A549 (cell line): Measurements from ENCODE around the gene AFG1L. TPM values are rescaled to one million over a fixed set of nuclear protein-coding genes. Genes with fewer than 3 reads are reported as not detected.

Source experiments
- ATAC-seq, 2 experiments: fragments of 200-7000 bp in 1 of 2; fragments of >200 bp in 1 of 2; cut with Nextera tagmentation in 1 of 2; cut with Tn5 transposase in 1 of 2; 3 replicates each; pipeline versions ENCODE4 v1.8.0 to v1.9.1; 2018 to 2020; ENCODE audit warnings: mild to moderate bottlenecking in 1 of 2, moderate library complexity in 1 of 2
- CTCF ChIA-PET: fragments of 300-600 bp; sonication (Branson Sonifier 250); formaldehyde crosslinking; extraction: SDS; loops from one replicate; lab custom pipeline; 2021; ENCODE audit warnings: antibody characterized with exemption, inconsistent platforms; lab: Yijun Ruan, JAX
- POLR2A ChIA-PET: fragments of 350-600 bp; formaldehyde crosslinking; extraction: SDS; loops from one replicate; lab custom pipeline; 2021; ENCODE audit warnings: antibody characterized with exemption, inconsistent platforms; lab: Yijun Ruan, JAX
- DNase-seq, 2 experiments: peaks; one replicate each; pipeline versions ENCODE4 v3.0.0 to v3.0.0-alpha.2; 2011 to 2016; ENCODE audit warnings: low read depth in 1 of 2, low spot score in 1 of 2
- FAIRE-seq: peaks from 2 replicates; lab custom pipeline; 2011; peaks lifted over from hg19 to GRCh38; lab: Jason Lieb, UNC
- H3K27ac ChIP-seq, 2 experiments: fragments of >200 bp; sonication (Bioruptor Twin); formaldehyde crosslinking; 3 replicates each; pipeline ENCODE4 v1.5.1; 2016 to 2017
- H3K4me1 ChIP-seq: fragments of >200 bp; sonication (Bioruptor Twin); formaldehyde crosslinking; 3 replicates; pipeline ENCODE4 v1.6.1; 2016
- H3K4me2 ChIP-seq: fragments of >200 bp; sonication (Bioruptor Twin); formaldehyde crosslinking; 3 replicates; pipeline ENCODE4 v1.6.1; 2016
- H3K4me3 ChIP-seq: fragments of >200 bp; sonication (Bioruptor Twin); formaldehyde crosslinking; 3 replicates; pipeline ENCODE4 v1.5.1; 2016
- H3K9me3 ChIP-seq: fragments of >200 bp; sonication (Bioruptor Twin); formaldehyde crosslinking; 3 replicates; pipeline ENCODE4 v1.6.1; 2016
- BHLHE40 ChIP-seq: IDR thresholded peaks from 2 replicates; pipeline ENCODE4 v1.6.1; 2012; ENCODE audit warnings: low read depth, low read length, inconsistent platforms
- CBX8 ChIP-seq: fragments of 200-600 bp; sonication (generic); IDR thresholded peaks from 2 replicates; pipeline ENCODE4 v1.6.1; 2016
- CEBPB ChIP-seq, 2 experiments: fragments of >200 bp in 1 of 2; sonication (Bioruptor Twin) in 1 of 2; formaldehyde crosslinking in 1 of 2; IDR thresholded peaks; 2 replicates each; pipeline ENCODE4 v1.6.1; 2012 to 2016
- CHD4 ChIP-seq: fragments of 200-600 bp; sonication (generic); IDR thresholded peaks from 2 replicates; pipeline ENCODE4 v1.6.1; 2016; ENCODE audit warnings: antibody characterized with exemption, mild to moderate bottlenecking, borderline replicate concordance
- FOSB ChIP-seq: fragments of 250-450 bp; sonication (Bioruptor Pico); IDR thresholded peaks from 2 replicates; pipeline ENCODE4 v1.5.0; 2020; ENCODE audit warnings: mild to moderate bottlenecking, moderate library complexity
- FOSL2 ChIP-seq, 2 experiments: fragments of 450-650 bp in 1 of 2; fragments of >200 bp in 1 of 2; sonication (Bioruptor Twin) in 1 of 2; formaldehyde crosslinking; IDR thresholded peaks; 2 replicates each; pipeline versions ENCODE4 v1.5.0 to v1.6.1; 2016 to 2020; ENCODE audit warnings: mild to moderate bottlenecking in 1 of 2, moderate library complexity in 1 of 2
- GATA3 ChIP-seq: IDR thresholded peaks from 2 replicates; pipeline ENCODE4 v1.6.1; 2012; ENCODE audit warnings: borderline replicate concordance
- HDAC2 ChIP-seq: fragments of 200-600 bp; sonication (generic); IDR thresholded peaks from 2 replicates; pipeline ENCODE4 v1.6.1; 2016
- HOXB5 ChIP-seq: fragments of 250-450 bp; sonication (Bioruptor Pico); IDR thresholded peaks from 2 replicates; pipeline ENCODE4 v1.5.0; 2020; ENCODE audit warnings: mild to moderate bottlenecking, moderate library complexity
- JUNB ChIP-seq: fragments of >200 bp; sonication (Bioruptor Twin); formaldehyde crosslinking; IDR thresholded peaks from 2 replicates; pipeline ENCODE4 v1.6.1; 2016
- MAFK ChIP-seq: fragments of 450-650 bp; IDR thresholded peaks from 2 replicates; pipeline ENCODE4 v1.6.1; 2014; ENCODE audit not compliant: partially characterized antibody
- MAZ ChIP-seq: fragments of 150-350 bp; IDR thresholded peaks from 2 replicates; pipeline ENCODE4 v1.6.1; 2014; ENCODE audit warnings: antibody characterized with exemption, low read depth, low read length, borderline replicate concordance
- NPAS2 ChIP-seq: fragments of 250-450 bp; sonication (Bioruptor Pico); IDR thresholded peaks from 2 replicates; pipeline ENCODE4 v1.8.0; 2022; ENCODE audit warnings: mild to moderate bottlenecking, moderate library complexity, borderline replicate concordance
- PHF8 ChIP-seq: fragments of 200-600 bp; sonication (generic); IDR thresholded peaks from 2 replicates; pipeline ENCODE4 v1.6.1; 2016; ENCODE audit warnings: low read depth, mild to moderate bottlenecking, antibody characterized with exemption, moderate library complexity, borderline replicate concordance
- POLR2A ChIP-seq: IDR thresholded peaks from 2 replicates; pipeline ENCODE4 v1.6.1; 2012; ENCODE audit warnings: mild to moderate bottlenecking, low read length
- POLR2AphosphoS2 ChIP-seq: conservative IDR thresholded peaks from 2 replicates; pipeline ENCODE4 v1.6.1; 2012; ENCODE audit warnings: low read length, improper control_type of control experiment, inconsistent platforms
- RFX5 ChIP-seq: fragments of 450-650 bp; IDR thresholded peaks from 2 replicates; pipeline ENCODE4 v1.7.1; 2014; ENCODE audit warnings: antibody characterized with exemption, mild to moderate bottlenecking, moderate library complexity
- RNF2 ChIP-seq: fragments of 200-600 bp; sonication (generic); IDR thresholded peaks from 2 replicates; pipeline ENCODE4 v1.6.1; 2016; ENCODE audit warnings: low read depth, mild to moderate bottlenecking, antibody characterized with exemption, moderate library complexity, borderline replicate concordance
- SMC3 ChIP-seq: fragments of >200 bp; sonication (Bioruptor Twin); formaldehyde crosslinking; IDR thresholded peaks from 3 replicates; pipeline ENCODE4 v1.6.1; 2018; ENCODE audit warnings: inconsistent platforms
- TFCP2L1 ChIP-seq: fragments of 250-450 bp; sonication (Bioruptor Pico); IDR thresholded peaks from 2 replicates; pipeline ENCODE4 v1.5.0; 2021; ENCODE audit warnings: mild to moderate bottlenecking
- ZFP36 ChIP-seq: fragments of 450-650 bp; IDR thresholded peaks from 2 replicates; pipeline ENCODE4 v1.6.1; 2014; ENCODE audit warnings: borderline replicate concordance; ENCODE audit not compliant: partially characterized antibody
- ZSCAN20 ChIP-seq: fragments of 250-450 bp; sonication (Bioruptor Pico); IDR thresholded peaks from 2 replicates; pipeline ENCODE4 v1.8.0; 2022; ENCODE audit warnings: mild to moderate bottlenecking, moderate library complexity
- WGBS: methylation state at CpG from one replicate; pipeline ENCODE4 v1.1.6; 2017; ENCODE audit errors: missing lambda C conversion rate; 5-methylcytosine and 5-hydroxymethylcytosine counted together
- polyA plus RNA-seq, 4 experiments: library from polyadenylated mRNA; depleted of rRNA in 3 of 4; stranded (reverse); fragments of >200 nt; fragmentation: RNase III in 1 of 4; extraction: RNeasy Plus Mini Kit Qiagen cat#74134 plus additional on column Dnase treatment in 1 of 4; gene quantifications; 2 replicates in 3 of 4; 3 replicates in 1 of 4; pipeline ENCODE4 v1.2.3, GENCODE V29; 2011 to 2017
- TF ChIP-seq, protein P1 (sequence below): IDR thresholded peaks from 2 replicates; pipeline ENCODE4 v1.6.1; 2012
- TF ChIP-seq, protein P2 (sequence below): IDR thresholded peaks from 2 replicates; pipeline ENCODE4 v1.6.1; 2012
- TF ChIP-seq, protein P3 (sequence below): fragments of >200 bp; sonication (Bioruptor Twin); formaldehyde crosslinking; IDR thresholded peaks from 3 replicates; pipeline ENCODE4 v1.6.1; 2016
- TF ChIP-seq, protein P4 (sequence below): fragments of 250-450 bp; sonication (Bioruptor Pico); IDR thresholded peaks from 2 replicates; pipeline ENCODE4 v1.5.0; 2021; ENCODE audit warnings: mild to moderate bottlenecking, moderate library complexity, borderline replicate concordance
- TF ChIP-seq, protein P5 (sequence below): fragments of 250-450 bp; sonication (Bioruptor Pico); IDR thresholded peaks from 2 replicates; pipeline ENCODE4 v1.5.0; 2020; ENCODE audit warnings: low read depth, mild to moderate bottlenecking, moderate library complexity
- TF ChIP-seq, protein P6 (sequence below): fragments of 200-600 bp; sonication (generic); IDR thresholded peaks from 2 replicates; pipeline ENCODE4 v1.6.1; 2016; ENCODE audit warnings: antibody characterized with exemption, mild to moderate bottlenecking, moderate library complexity

The AFG1L gene
- polyA plus RNA-seq, 2 of the 4 experiments (the other 2 are of a cell fraction), result 1.3 to 2.3 TPM

DNA sequence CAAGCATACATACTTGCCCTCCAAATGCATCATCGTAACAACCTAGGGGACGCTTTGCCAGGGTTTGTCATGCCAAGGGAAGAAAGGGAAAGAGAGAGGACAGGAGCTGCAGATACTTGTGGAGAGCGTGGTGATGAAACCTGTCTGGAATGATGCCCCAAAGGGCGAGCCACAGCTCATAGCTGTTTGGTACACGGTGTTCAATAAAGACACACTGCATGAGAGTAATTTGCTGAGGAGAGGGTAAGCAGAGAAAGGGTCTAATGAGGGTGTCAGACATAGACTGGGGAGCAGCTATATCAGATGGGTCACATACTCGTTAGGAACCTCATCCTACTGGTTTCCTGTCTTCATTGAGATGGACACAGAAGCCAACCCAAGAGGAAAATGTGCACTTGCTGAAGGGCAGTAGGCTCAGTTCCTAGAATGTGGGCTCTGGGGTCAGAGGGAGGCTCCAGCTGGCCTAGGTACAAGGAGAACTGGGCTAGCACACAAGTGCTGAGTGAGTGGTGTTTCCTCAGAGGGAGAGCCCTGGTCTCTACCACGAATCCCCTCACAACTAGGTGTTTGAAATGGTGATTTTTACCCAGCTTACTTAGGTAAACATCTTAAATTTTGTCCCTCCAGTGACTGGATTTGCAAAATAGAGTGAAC, 260.7 kb downstream of the AFG1L start:
- DNase-seq, result no peak
- POLR2A ChIA-PET, result no interaction called here
- no peak for FAIRE-seq
- 66% methylated on average over 7 of the region's 7 CpGs for WGBS
- H3K4me1 ChIP-seq, result 0 out of 3 replicates have a peak, but pooled peaks cover 3% of the 10 kb centered on the region
- H3K9me3 ChIP-seq, result no peaks in the 10 kb centered on the region
- no peak overlapping the region for H3K4me2 ChIP-seq
- no peak overlapping the region for H3K27ac ChIP-seq
- no peak for TF ChIP-seq SMC3
- no peak for TF ChIP-seq CEBPB (IDR thresholded peaks at IDR 0.05)
- no peak for TF ChIP-seq ZSCAN20 (CRISPR knock-in tag)
- TF ChIP-seq BHLHE40, result no peak
- TF ChIP-seq, protein P1, sequence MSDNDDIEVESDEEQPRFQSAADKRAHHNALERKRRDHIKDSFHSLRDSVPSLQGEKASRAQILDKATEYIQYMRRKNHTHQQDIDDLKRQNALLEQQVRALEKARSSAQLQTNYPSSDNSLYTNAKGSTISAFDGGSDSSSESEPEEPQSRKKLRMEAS, result no peak
- TF ChIP-seq FOSL2 (IDR thresholded peaks at IDR 0.05), result no peak
- TF ChIP-seq FOSL2 (CRISPR knock-in tag; IDR thresholded peaks at IDR 0.05), result no peak
- TF ChIP-seq RFX5, result no peak
- TF ChIP-seq, protein P2, sequence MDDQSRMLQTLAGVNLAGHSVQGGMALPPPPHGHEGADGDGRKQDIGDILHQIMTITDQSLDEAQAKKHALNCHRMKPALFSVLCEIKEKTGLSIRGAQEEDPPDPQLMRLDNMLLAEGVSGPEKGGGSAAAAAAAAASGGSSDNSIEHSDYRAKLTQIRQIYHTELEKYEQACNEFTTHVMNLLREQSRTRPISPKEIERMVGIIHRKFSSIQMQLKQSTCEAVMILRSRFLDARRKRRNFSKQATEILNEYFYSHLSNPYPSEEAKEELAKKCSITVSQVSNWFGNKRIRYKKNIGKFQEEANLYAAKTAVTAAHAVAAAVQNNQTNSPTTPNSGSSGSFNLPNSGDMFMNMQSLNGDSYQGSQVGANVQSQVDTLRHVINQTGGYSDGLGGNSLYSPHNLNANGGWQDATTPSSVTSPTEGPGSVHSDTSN, result no peak
- TF ChIP-seq MAFK, result no peak
- TF ChIP-seq NPAS2 (CRISPR knock-in tag), result no peak
- no peak for TF ChIP-seq MAZ
- TF ChIP-seq, protein P3, sequence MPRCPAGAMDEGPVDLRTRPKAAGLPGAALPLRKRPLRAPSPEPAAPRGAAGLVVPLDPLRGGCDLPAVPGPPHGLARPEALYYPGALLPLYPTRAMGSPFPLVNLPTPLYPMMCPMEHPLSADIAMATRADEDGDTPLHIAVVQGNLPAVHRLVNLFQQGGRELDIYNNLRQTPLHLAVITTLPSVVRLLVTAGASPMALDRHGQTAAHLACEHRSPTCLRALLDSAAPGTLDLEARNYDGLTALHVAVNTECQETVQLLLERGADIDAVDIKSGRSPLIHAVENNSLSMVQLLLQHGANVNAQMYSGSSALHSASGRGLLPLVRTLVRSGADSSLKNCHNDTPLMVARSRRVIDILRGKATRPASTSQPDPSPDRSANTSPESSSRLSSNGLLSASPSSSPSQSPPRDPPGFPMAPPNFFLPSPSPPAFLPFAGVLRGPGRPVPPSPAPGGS, result no peak
- TF ChIP-seq CHD4, result no peak
- TF ChIP-seq JUNB, result no peak
- TF ChIP-seq TFCP2L1 (CRISPR knock-in tag), result no peak
- TF ChIP-seq HOXB5 (CRISPR knock-in tag), result no peak
- TF ChIP-seq FOSB, result no peak
- no peak for TF ChIP-seq ZFP36
- TF ChIP-seq, protein P4, sequence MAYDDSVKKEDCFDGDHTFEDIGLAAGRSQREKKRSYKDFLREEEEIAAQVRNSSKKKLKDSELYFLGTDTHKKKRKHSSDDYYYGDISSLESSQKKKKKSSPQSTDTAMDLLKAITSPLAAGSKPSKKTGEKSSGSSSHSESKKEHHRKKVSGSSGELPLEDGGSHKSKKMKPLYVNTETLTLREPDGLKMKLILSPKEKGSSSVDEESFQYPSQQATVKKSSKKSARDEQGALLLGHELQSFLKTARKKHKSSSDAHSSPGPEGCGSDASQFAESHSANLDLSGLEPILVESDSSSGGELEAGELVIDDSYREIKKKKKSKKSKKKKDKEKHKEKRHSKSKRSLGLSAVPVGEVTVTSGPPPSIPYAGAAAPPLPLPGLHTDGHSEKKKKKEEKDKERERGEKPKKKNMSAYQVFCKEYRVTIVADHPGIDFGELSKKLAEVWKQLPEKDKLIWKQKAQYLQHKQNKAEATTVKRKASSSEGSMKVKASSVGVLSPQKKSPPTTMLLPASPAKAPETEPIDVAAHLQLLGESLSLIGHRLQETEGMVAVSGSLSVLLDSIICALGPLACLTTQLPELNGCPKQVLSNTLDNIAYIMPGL (CRISPR knock-in tag), result no peak
- TF ChIP-seq HDAC2, result no peak
- no peak overlapping the region for H3K4me3 ChIP-seq
- no peak for ATAC-seq
- CTCF ChIA-PET, result interaction anchor here (1.6 kb wide), 1 partner anchor 14 kb away, joined by 5 read pairs; no protein-coding TSS in a partner anchor

DNA sequence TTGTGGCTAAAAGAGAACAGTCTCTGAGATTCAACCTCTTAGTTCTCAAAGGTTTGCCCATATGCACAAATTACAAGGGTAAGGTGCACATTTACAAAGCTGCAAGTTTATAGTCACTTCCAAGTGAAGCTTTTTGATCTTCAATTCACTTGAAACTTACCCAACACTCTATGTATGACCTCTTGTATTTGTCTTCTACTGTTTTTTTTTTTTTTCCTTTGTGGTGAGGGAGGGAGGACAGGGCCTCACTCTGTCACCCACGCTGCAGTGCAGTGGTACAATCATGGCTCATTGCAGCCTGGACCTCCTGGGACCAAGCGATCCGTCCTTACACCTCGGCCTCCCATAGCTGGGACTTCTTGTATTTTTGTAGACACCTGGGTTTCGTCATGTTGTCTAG, 261.4 kb downstream of the AFG1L start:
- Histone ChIP-seq H3K27ac (no peak overlapping the region), H3K4me1 (0 out of 3 replicates have a peak, but pooled peaks cover 3% of the 10 kb centered on the region), H3K9me3 (no peaks in the 10 kb centered on the region), H3K4me3 (no peak overlapping the region), H3K4me2 (no peak overlapping the region)
- POLR2A ChIA-PET, result no interaction called here
- 98% methylated on average over 5 of the region's 5 CpGs for WGBS
- ATAC-seq, result no peak
- DNase-seq, result no peak
- FAIRE-seq, result no peak
- CTCF ChIA-PET, result interaction anchor here (1.6 kb wide), 1 partner anchor 14 kb away, joined by 5 read pairs; no protein-coding TSS in a partner anchor
- TF ChIP-seq PHF8 (no peak), TFCP2L1 (CRISPR knock-in tag) (no peak), NPAS2 (CRISPR knock-in tag) (no peak), POLR2AphosphoS2 (no peak), RNF2 (no peak), POLR2A (no peak), CBX8 (no peak), FOSB (no peak), HDAC2 (no peak), GATA3 (no peak)
- TF ChIP-seq, protein P5, sequence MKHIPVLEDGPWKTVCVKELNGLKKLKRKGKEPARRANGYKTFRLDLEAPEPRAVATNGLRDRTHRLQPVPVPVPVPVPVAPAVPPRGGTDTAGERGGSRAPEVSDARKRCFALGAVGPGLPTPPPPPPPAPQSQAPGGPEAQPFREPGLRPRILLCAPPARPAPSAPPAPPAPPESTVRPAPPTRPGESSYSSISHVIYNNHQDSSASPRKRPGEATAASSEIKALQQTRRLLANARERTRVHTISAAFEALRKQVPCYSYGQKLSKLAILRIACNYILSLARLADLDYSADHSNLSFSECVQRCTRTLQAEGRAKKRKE, result no peak
- TF ChIP-seq, protein P6, sequence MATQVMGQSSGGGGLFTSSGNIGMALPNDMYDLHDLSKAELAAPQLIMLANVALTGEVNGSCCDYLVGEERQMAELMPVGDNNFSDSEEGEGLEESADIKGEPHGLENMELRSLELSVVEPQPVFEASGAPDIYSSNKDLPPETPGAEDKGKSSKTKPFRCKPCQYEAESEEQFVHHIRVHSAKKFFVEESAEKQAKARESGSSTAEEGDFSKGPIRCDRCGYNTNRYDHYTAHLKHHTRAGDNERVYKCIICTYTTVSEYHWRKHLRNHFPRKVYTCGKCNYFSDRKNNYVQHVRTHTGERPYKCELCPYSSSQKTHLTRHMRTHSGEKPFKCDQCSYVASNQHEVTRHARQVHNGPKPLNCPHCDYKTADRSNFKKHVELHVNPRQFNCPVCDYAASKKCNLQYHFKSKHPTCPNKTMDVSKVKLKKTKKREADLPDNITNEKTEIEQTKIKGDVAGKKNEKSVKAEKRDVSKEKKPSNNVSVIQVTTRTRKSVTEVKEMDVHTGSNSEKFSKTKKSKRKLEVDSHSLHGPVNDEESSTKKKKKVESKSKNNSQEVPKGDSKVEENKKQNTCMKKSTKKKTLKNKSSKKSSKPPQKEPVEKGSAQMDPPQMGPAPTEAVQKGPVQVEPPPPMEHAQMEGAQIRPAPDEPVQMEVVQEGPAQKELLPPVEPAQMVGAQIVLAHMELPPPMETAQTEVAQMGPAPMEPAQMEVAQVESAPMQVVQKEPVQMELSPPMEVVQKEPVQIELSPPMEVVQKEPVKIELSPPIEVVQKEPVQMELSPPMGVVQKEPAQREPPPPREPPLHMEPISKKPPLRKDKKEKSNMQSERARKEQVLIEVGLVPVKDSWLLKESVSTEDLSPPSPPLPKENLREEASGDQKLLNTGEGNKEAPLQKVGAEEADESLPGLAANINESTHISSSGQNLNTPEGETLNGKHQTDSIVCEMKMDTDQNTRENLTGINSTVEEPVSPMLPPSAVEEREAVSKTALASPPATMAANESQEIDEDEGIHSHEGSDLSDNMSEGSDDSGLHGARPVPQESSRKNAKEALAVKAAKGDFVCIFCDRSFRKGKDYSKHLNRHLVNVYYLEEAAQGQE, result no peak
- TF ChIP-seq, protein P1, result no peak
